ENCODE results near the gene APOC4.

DNA sequence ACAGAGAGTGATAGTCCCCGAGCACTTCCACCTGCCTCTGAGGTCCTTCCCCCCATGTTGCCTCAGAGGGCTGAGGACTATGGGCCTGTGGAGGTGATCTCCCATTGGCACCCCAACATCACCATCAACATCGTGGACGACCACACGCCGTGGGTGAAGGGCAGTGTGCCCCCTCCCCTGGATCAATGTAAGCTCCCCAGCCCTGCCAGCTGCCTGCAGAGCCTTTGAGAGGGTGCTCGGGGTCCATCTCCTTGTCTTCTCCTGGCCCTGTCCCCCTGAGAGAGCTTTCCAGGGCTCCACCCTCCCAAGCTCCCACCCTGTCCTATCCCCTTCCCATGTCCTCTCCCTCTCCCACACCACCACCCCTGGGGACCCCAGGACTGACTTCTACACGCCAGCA is 44.4 kb downstream of the APOC4 start:
- TF ChIP-seq NR3C1 (CRISPR knock-in tag; conservative IDR thresholded peaks at IDR 0.05; ENCODE audit: low read depth) = no peak
- TF ChIP-seq, protein P1, sequence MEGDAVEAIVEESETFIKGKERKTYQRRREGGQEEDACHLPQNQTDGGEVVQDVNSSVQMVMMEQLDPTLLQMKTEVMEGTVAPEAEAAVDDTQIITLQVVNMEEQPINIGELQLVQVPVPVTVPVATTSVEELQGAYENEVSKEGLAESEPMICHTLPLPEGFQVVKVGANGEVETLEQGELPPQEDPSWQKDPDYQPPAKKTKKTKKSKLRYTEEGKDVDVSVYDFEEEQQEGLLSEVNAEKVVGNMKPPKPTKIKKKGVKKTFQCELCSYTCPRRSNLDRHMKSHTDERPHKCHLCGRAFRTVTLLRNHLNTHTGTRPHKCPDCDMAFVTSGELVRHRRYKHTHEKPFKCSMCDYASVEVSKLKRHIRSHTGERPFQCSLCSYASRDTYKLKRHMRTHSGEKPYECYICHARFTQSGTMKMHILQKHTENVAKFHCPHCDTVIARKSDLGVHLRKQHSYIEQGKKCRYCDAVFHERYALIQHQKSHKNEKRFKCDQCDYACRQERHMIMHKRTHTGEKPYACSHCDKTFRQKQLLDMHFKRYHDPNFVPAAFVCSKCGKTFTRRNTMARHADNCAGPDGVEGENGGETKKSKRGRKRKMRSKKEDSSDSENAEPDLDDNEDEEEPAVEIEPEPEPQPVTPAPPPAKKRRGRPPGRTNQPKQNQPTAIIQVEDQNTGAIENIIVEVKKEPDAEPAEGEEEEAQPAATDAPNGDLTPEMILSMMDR (IDR thresholded peaks at IDR 0.05) = no peak
- no peak for TF ChIP-seq FOXJ3 (CRISPR knock-in tag; IDR thresholded peaks at IDR 0.05; ENCODE audit: borderline replicate concordance)
- no peak for TF ChIP-seq FOXP1 (CRISPR knock-in tag; IDR thresholded peaks at IDR 0.05; ENCODE audit: borderline replicate concordance)
- no peak for TF ChIP-seq IRF2 (CRISPR knock-in tag; IDR thresholded peaks at IDR 0.05; ENCODE audit: borderline replicate concordance, low read depth)
